Prostate gland (tissue), 2 donors: Measurements from ENCODE around the gene NEK1.

Experiments used
- CTCF ChIP-seq, 4 experiments: fragments of 200-600 bp in 2 of 4; fragments of 450-650 bp in 2 of 4; sonication (generic) in 2 of 4; IDR thresholded peaks; 1 replicate in 3 of 4; 2 replicates in 1 of 4; pipeline ENCODE4 v1.5.1; 2016 to 2019; ENCODE audit warnings: antibody characterized with exemption in 4 of 4, mild to moderate bottlenecking in 2 of 4, moderate library complexity in 2 of 4
- POLR2A ChIP-seq: fragments of 450-650 bp; IDR thresholded peaks from one replicate; pipeline ENCODE4 v1.6.1; 2016; ENCODE audit warnings: antibody characterized with exemption, mild to moderate bottlenecking
- POLR2AphosphoS5 ChIP-seq: sonication (generic); formaldehyde crosslinking; IDR thresholded peaks from one replicate; pipeline ENCODE4 v1.6.1; 2017; ENCODE audit warnings: antibody characterized with exemption

GRCh38 chr4:169410839-169411770 lies 201.3 kb downstream of the NEK1 start:
- no peak for TF ChIP-seq CTCF (IDR thresholded peaks at IDR 0.05)
- TF ChIP-seq POLR2A, result no peak
- TF ChIP-seq POLR2AphosphoS5, result no peak
